ENCODE results near the gene MRPS34.

The MRPS34 gene

GRCh38 chr16:1752853-1753252 is 20.1 kb downstream of the MRPS34 start (continued):
- TF ChIP-seq HOXC10 (CRISPR knock-in tag; IDR thresholded peaks at IDR 0.05) = no peak
- no peak for TF ChIP-seq HOXD13 (CRISPR knock-in tag; IDR thresholded peaks at IDR 0.05; ENCODE audit: borderline replicate concordance)
- TF ChIP-seq ZNF398 (tag by site-specific recombination; IDR thresholded peaks at IDR 0.05) = no peak
- TF ChIP-seq ZNF426 (tag by site-specific recombination; IDR thresholded peaks at IDR 0.05) = no peak
- TF ChIP-seq ZNF747 (tag by site-specific recombination; IDR thresholded peaks at IDR 0.05) = no peak

DNA sequence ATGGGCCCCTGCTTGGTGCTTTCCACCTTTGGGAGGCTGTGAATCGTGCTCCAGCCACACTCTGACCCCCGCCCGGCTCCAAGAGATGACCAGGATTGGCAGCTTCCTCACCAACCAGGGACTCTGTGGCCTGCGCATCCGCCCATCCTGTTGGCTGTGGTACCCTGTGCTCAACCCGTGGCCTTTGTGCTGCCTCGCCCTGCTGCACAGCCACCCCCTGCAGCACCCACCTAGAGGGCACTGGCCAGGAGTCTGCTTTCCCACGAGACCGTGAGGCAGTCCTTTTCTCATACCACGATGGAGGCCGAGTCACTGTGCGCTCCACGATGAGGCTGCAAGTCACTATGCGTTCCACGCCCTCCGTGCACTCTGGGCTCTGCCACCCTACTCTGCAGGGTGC is 21.0 kb downstream of the MRPS34 start:
- ChIA-PET POLR2A (no interaction called here), CTCF (interaction anchor here (0.6 kb wide), 1 partner anchor 37 kb away, joined by 4 read pairs; no protein-coding TSS in a partner anchor)
- H3K4me1 ChIP-seq (ENCODE audit: control insufficient read depth, insufficient read depth, low read length) = no peaks in the 10 kb centered on the region
- TF ChIP-seq GLI4 (tag by site-specific recombination; IDR thresholded peaks at IDR 0.05) (no peak), ZNF350 (tag by site-specific recombination; IDR thresholded peaks at IDR 0.05) (no peak), ZSCAN23 (tag by site-specific recombination; IDR thresholded peaks at IDR 0.05) (no peak), ZNF843 (tag by site-specific recombination; IDR thresholded peaks at IDR 0.05) (no peak), ZNF548 (tag by site-specific recombination; IDR thresholded peaks at IDR 0.05) (no peak)
- no peak overlapping the region for H3K27ac ChIP-seq (ENCODE audit: extremely low read depth, low read depth, low read length)
- H3K9me3 ChIP-seq (ENCODE audit: control insufficient read depth, insufficient read depth, low read depth, low read length) = no peaks in the 10 kb centered on the region
- no peak overlapping the region for H3K4me3 ChIP-seq (ENCODE audit: low read depth, low read length)
- H3K36me3 ChIP-seq (ENCODE audit: control insufficient read depth in 2 of 2, insufficient read depth in 1 of 2, low read length in 2 of 2) = peaks cover 14 to 63% of the 10 kb centered on the region in 2 experiments; a peak in 2 of 3 replicates

DNA sequence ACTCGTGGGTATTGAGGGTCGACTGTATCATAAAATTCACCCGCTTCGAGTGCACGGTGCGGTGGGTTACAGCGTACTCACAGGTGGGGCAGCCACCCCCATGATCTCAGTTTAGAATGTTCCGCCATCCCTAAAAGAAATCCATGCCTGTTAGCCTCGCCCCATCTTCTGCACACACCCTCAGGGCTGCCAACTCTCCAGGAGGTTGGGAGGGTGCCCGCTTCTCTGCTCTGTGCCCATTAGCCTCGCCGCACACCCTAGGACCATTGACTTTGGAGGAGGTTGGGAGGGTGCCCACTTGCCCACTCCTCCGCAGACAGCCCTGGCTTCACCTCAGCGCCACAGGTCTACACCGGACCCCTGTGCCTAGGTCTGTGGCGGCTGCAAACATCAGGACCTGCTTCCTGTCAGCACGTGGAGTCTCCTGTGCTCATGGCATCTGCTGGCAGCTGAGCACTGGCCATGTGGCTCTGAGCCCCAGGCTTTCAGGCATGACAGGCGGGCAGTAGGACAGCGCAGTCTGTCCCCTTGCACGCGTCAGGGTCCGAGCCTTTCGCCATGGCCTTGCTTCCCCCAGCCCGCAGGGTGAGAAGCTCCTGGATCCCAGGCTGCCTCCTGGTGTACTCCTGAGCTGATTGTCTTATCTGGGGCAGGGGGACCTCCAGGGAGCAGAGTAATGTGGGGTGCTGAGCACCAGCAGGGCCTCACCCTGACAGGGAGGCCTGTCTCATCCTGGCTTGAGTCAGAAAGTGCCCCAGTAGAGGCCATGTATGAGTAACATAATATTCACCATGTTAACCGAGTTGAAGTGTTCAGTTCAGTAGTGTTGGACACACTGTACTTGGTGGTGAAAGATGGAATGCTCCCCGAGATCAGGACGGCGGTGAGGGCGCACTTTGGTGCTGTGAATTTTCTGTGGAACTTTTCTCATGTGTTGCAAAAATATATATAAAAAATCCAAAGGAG is 23.5 kb downstream of the MRPS34 start:
- H3K4me1 ChIP-seq (ENCODE audit: control insufficient read depth, insufficient read depth, low read length) = no peaks in the 10 kb centered on the region
- TF ChIP-seq ZNF398 (tag by site-specific recombination; IDR thresholded peaks at IDR 0.05) (no peak), ZNF19 (tag by site-specific recombination; IDR thresholded peaks at IDR 0.05; ENCODE audit: low read depth) (no peak), HOXA7 (CRISPR knock-in tag; IDR thresholded peaks at IDR 0.05; ENCODE audit: borderline replicate concordance) (no peak), KLF9 (tag by site-specific recombination; IDR thresholded peaks at IDR 0.05; ENCODE audit: low read depth) (no peak), ZNF239 (tag by site-specific recombination; IDR thresholded peaks at IDR 0.05) (no peak), ZNF391 (tag by site-specific recombination; IDR thresholded peaks at IDR 0.05; ENCODE audit: borderline replicate concordance, low read depth) (no peak), ZNF211 (tag by site-specific recombination; IDR thresholded peaks at IDR 0.05; ENCODE audit: low read depth) (no peak), ZNF266 (tag by site-specific recombination; IDR thresholded peaks at IDR 0.05; ENCODE audit: low read depth) (no peak), ZNF777 (tag by site-specific recombination; IDR thresholded peaks at IDR 0.05; ENCODE audit: borderline replicate concordance) (no peak)
- H3K4me3 ChIP-seq (ENCODE audit: low read depth, low read length) = no peak overlapping the region
- no peaks in the 10 kb centered on the region for H3K9me3 ChIP-seq (ENCODE audit: control insufficient read depth, insufficient read depth, low read depth, low read length)
- POLR2A ChIA-PET = interaction anchor here (0.7 kb wide), 1 partner anchor 70 kb away, joined by 4 read pairs; no protein-coding TSS in a partner anchor
- no peak overlapping the region for H3K27ac ChIP-seq (ENCODE audit: extremely low read depth, low read depth, low read length)
- H3K36me3 ChIP-seq (ENCODE audit: control insufficient read depth in 2 of 2, insufficient read depth in 1 of 2, low read length in 2 of 2) = peaks cover 14 to 72% of the 10 kb centered on the region in 2 experiments; a peak in 2 of 3 replicates
- CTCF ChIA-PET = interaction anchor here (1.1 kb wide), 1 partner anchor 23 kb away, joined by 3 read pairs; no protein-coding TSS in a partner anchor
